HG03521 (cell line): ENCODE measurements around the gene TSC22D3.
"Not testable (repeated sequence)": the region's sequence is repeated elsewhere in the genome, so short reads cannot be mapped to it uniquely, and the experiment has no call there.

Experiments used
- ATAC-seq: cut with Tn5 transposase; IDR thresholded peaks from one replicate; pipeline ENCODE4 v1.9.1; 2021; ENCODE audit warnings: mild to moderate bottlenecking, moderate library complexity; ENCODE audit not compliant: unreplicated experiment

Gene TSC22D3

DNA sequence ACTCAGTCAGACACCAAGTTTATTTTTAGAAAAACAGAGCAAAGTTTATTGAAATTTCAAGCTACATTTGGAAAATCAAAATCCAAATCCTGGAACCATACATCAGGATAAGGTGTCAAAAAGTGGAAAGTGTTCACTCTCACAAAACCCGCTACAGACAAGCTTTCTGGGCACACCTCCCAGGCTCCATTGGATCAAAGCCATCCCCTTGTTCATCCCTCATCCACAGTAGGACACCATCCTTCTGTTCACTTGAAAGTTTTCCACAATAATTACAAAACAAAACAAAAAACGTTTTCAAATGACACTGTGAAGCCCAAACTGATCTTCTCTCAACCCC, 62.4 kb downstream of the TSC22D3 start:
- no peak for ATAC-seq

DNA sequence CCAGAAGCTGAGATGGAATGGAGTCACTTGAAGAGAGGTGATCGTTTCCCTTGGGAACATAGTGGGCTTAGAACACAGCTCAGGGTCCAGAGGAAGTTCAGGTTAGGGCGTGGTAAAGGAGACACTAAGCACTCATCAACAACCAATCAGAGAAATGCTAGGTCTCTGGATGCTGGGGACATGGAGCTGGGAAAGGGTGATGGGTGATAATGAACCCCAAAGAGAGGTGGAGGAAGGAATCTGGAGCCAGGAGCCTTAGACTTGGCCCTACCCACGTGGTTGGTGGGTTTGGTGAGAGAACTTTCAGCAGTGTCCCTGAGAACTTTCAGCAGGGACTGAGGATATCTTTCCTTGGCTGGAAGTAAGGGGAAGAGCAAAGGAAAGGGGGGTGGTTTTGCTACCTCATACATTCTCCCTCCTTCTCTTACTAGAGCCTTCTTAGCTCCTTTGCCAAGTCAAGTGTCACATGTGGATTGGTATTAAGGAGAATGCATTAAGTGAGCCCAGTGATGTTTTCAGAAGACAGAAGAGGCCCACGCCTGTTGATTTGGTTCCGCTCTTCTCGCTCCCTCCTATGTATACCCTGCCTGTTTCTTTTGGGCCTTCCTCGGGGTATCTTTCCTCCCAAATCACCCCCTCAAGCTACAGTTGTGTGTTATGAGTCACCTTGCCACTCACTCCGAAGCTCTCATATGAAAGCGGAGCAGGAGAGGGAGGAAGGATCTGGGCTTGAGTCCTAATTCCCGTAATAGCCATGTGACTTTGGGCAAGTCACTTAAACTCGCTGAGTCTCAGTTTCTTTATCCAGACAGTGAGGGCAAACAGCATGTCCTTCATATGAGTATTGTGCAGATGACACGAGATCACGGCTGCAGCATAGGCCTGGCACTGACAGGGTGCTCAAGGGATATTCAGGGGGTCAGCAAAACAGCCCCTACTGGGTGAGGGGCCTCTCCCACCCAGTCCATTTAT, 63.1 kb downstream of the TSC22D3 start:
- no peak for ATAC-seq

DNA sequence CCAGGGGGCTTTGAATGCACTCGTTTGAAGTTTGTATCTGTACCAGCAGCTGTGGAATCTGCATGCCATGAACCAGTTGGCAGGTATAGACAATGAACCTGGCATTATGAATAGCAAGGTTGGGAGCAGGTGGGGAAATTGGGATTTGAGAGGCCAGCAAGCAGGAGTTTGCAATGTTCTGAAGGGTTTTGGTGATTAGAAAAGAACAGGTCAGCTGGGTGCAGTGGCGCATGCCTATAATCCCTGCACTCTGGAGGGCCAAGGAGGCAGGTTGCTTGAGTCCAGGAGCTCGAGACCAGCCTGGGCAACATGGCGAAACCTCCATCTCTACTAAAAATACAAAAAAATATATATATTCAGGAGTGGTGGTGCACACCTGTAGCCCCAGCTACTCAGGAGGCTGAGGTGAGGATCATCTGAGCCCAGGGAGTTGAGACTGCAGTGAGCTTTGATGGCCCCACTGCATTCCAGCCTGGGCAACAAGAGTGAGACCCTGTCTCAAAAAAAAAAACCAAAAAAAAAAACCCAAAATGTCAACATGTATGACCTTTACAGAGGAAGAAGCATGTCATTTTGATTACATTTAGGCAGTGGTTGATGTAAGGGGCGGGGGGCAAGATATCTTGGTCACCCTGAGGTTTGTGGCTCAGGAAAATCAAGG, 63.9 kb downstream of the TSC22D3 start:
- no peak for ATAC-seq

DNA sequence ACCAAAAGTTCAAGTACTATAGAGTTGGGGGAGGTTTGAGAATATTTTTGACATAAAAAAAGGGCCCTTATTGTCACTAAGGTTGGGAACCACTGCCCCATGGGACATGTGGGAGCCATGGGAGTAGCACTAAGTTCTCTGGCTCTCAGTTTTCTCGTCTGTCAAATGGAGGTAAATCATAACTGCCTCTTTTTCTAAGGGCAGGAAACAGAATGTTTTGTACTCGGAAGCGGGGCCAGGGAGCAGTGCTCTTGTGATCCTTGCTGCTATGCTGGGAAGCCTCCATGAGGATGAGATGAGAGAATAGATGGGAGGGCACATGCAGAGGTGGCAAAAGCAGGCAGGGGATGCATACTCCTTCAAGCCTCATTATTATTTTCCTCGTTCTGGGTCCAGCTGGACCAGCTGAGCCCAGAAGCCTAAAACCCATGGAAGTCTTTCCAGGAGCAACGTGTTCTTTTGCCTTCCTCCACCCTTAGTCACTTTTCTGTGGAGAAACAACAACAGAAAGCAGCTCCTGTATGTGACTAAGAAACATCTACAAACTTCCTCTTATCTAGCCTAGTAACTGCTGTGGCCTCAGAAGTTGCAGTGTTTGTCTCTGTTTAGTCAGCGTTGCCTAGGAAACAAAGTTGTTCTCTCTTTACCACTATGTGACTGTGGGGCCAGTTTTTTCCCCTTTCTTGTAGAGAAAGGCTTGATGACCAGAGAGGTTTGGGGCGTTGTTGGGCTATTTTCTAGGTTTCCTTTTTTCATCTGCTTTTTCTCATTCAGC, 64.8 kb downstream of the TSC22D3 start:
- ATAC-seq = peak; percentile 83

DNA sequence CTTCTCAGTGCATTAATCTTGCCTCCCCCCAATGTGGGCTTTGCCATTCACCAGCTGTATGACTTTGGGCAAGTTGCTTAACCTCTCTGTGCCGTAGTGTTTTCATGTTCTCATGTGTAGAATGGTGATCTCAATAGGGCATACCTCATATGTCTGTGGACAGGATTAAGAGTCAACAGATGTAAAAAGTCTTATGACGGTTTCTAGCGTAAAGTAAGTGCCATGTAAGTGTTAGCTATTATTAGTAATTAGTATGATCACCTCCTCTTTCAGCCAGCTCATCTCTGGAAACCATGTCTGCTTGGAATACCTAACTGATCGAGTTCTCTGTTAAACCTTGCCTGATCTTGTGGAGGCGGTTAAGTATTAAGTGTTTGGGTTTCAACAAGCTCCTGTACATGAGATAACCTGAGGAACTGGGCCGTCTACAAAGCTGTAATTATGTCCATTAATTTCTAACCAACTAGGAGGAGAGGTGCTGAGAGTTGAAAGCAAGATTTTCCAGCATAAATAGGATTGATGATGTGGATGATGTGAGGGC, 66.3 kb downstream of the TSC22D3 start:
- ATAC-seq = peak; percentile 18

DNA sequence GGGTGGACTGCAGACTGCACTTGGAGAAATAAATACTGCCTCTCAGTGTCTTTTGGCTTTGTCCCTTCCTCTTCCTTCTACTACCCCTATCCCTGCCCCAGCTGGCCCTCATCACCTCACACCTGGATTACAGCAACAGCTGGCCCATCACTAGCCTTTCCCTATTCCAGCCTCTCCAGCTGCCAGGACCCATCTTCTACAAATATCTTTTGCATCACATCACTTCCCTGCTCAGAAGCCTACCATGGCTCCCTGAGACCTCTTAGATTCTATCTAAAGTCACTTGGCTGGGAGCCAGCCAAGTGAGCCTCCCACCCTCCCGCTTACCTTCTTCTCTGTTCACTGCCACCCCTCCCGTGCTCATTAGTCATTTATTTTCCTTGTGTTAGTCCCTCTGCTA, 66.8 kb downstream of the TSC22D3 start:
- no peak for ATAC-seq

DNA sequence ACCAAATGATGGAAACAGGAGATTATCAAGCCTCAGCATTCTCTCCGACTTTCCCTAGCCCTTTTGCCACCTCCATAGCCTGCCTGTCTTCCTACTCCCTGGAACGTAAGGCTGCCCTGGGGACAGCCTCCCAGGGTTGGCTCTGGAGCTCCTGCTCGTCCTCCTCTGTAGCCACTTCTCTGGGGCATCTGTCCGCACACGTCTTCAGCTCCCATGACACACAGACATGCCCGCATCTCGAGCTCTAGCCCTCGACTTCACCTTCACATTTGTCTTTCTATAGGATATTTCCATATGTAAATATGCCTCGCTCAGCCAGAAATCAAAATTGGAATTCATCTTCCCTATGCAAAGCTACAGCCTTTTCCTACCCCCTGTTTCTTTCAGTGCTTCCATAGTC, 67.7 kb downstream of the TSC22D3 start:
- ATAC-seq = no peak

DNA sequence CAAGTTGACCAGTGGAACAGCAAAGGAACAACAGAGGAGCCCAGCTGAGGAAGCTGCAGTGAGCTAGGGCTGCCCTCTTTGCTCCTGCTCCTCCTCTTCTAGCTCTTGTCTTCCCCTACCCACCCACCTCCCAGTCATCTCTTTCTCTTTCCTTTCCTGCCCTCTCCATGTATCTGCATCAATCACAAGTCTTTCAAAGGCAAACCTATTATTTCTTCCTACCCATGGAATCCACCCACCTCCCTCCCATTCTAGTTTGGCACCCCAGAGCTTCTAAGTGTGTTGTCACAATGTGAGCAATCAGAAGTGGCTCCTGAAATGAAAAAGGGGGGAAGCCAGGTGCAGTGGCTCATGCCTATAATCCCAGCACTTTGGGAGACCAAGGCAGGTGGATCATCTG, 69.3 kb downstream of the TSC22D3 start:
- no peak for ATAC-seq

DNA sequence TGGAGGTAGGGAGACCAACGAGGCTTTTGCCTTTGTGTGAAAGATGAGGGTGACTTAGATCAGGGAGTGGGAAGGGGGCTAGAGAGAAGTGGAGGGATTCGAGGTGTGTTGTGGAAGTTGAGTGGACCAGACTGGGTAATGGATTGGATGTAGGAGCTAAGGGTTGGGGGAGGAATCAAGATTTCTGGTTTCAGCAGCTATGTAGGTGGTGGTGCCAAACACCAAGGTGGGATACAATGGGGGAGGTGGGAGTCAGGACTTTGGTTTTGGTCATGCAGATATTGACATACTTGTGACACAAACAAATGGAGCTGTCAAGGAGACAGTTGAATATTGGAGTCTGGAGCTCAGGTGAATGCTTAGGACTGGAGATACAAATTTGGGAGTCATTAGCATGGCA, 71.0 kb downstream of the TSC22D3 start:
- no peak for ATAC-seq

DNA sequence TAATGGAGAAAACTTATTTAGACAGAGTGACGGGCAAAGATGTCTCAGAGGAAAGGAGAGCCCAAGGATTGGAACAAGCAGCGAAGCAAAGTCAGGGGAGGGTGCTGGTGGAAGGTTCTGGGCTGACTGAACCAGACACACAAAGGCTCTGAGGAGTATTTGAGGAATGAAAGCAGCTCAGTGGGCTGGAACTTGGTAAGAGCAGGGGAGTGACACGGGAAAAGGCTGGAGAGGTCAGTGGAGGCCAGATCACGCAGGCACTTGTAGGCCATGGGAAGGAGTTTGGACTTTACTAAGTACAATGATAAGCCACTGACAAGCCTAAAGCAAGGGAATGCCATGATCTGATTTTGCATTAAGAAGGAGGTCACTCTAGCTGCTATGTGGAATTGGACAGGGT, 71.4 kb downstream of the TSC22D3 start:
- no peak for ATAC-seq

DNA sequence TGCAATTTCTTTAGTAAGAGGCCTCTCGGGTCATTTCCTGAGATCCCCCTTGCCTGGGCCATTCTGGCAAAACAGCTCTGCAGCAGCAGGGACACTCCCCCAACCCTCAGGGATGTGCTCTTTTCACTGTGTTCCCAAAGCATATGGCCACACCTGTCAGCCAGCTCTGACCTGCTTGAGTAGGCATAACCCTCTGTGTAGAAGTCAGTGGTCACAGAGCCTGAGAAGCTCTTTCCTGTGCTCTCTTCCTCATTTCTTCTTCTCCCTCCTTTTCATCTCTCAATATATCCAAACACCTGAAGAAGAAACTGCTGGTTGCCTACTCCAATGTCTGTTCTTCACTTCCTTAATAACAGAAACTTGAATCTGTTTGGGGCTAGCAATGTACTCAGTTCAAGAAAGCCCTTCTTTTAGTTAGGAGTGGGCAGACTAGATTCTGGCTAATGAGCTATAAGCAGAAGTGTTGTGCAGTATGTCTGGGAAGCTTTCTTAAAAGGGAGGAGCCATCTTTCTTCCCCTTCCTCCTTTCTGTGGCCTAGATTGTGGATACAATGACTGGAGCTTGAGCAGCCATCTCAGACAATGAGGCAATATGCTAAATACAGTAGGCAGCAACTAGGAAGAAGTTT, 74.0 kb downstream of the TSC22D3 start:
- ATAC-seq = peak; percentile 66

DNA sequence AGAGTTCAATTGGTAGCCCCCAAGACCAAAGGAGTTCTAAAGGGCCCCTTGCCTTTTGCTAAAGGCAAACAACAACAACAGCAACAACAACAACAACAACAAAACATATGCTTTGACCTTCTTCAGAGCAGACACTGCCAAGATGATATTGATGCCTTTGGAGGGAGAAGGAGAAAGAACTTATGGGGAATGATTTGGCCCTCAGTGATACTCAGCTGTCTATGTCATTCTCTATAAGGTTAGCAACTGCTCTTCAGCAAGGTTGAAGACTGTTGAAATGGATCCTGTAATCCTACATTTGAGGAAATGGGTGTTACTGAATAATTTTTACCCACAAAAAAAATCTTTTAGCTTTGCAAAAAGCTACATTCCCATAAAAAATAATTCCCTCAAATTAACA, 74.8 kb downstream of the TSC22D3 start:
- ATAC-seq = no peak

DNA sequence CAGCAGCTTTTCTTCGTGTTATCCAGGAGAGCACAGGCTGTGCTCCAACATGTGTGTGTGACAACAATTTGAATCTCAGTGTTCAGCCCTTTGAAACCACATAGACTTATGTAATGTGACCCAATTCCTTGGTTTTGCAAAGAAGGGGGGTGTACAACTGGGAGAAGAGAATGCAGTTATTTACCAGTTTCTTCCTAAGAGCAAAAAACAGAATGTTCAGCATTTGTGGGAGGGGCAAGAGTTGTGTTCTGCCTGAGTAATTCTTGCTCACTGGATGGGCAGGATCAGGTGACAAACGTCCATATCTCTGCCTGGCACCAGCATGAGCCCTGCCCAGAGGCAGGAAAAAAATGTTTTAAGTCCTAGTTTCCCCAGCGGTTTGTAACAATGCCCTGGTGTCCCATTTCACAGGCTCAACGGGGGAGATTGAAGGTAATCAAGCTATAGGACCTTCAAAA, 75.2 kb downstream of the TSC22D3 start:
- no peak for ATAC-seq

DNA sequence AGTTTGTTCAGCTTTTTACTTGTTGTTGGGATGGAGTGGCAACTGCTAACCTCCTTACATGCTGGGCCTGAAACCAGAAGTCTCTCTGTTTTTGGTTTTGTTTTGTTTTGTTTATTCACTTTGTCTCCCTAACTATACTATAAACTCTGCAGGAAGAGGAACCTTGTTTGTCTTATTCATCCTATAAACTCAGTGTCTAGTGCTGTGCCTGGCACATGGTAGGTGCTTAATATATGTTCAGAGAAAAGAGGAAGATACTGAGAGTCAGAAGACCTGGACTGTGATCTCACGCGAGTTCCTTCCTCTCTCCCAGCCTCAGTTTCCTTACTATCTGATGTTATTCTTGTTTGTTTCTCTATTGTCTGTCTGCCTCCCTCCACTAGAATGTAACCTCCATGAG, 76.0 kb downstream of the TSC22D3 start:
- no peak for ATAC-seq

DNA sequence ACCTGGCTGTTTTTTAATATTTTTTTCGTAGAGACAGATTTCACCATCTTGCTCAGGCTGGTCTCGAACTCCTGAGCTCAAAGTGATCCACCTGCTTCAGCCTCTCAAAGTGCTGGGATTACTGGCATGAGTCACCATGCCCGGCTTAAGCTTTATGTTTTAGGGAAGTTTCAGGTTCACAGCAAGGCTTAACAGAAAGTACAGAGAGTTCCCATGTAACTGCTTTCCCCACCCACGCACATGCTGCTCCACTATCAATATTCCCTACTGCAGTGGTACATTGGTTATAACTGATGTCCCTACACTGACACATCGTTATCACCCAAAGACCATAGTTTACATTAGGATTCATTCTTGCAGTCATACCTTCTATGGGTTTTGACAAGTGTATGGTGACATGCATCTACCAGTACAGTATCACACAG, 84.6 kb downstream of the TSC22D3 start:
- no peak for ATAC-seq

DNA sequence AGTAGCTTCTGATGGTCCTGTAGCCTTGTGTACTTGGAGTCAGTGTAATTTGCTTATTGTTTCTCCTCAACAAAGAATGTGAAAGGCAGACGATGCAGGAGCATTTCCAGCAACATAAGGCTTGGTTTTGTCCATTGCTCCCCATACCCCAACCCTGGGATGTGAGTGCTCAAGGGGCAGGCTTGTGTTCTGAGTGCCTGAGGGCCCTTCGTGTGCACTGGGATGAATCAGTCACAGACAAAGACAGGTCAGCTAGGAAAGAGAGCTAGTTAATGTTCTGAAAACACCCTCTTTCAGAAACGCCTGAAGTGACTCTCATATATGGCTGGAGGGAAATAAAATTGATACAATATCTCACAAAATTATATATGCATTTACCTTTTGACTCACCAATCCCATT, 88.1 kb downstream of the TSC22D3 start:
- ATAC-seq = no peak

DNA sequence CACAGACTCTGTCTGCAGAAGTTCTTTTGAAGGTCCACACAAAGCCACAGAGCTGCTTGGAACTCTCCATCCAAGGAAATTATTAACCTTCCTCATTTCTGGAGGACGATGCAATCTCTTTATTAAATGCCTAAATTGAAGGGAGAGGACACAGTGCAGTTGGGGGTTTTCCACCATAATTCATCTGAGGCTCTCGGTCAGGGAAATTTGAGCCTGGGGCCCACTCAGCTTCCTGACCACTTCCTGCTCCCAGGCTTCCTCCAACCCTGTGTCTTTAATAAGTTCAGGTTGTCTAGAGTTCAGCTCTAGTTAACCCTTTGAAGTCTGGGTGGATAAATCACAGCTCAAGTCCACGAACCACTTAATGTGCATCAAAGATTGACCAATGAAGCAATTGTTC, 88.8 kb downstream of the TSC22D3 start:
- no peak for ATAC-seq

DNA sequence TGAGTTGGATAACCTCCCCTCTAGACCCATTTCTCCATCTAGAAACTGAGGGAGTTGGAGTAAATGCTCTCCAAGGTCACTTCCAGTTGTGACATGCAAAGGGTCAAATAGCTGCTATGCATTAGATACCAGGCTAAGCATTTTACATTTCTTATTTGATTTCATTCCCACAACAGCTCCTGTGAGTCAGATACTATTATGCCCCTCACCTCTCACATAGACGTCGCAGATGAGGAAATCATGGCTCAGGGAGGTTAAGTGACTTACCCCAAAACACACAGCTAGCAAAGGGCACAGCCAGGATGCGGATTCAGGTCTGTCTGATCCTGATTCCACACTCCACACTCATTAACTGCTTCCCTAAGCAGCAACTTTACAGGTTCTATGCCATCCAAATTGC, 89.6 kb downstream of the TSC22D3 start:
- no peak for ATAC-seq

DNA sequence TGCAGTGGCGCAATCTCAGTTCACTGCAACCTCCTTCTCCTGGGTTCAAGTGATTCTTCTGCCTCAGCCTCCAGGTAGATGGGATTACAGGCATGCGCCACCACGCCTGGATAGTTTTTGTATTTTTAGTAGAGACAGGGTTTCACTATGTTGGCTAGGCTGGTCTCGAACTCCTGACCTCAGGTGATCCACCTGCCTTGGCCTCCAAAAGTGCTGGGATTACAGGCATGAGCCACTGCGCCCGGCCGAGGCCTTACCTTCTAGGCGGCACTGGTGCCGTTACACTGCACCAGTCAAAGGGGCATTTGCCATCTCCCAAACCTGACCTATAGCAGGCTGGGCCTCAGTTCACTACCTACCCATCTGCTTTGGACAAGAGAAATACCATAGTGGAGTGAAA, 90.0 kb downstream of the TSC22D3 start:
- ATAC-seq = not testable (repeated sequence)

DNA sequence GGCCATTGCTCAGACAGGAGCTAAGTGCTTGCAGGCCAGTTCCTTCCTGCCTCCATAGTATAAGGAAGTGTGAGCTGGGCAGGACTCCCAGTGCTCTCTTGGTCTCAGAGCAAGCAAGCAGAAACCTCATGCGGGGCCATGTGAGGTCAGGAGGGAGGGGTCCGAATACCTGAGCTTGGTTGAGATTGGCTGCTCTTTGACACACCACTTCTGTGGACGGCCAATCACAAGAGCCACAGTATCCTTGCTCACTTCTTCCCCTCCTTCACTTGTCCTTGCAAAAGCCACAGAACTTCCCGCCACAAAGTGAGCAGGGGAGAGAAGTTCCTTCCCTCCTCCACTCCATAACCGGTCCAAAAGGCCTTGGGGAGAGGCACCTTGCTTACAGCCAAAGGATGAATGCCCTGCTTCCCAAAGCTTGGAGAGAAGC, 90.6 kb downstream of the TSC22D3 start:
- peak; percentile 91 for ATAC-seq

DNA sequence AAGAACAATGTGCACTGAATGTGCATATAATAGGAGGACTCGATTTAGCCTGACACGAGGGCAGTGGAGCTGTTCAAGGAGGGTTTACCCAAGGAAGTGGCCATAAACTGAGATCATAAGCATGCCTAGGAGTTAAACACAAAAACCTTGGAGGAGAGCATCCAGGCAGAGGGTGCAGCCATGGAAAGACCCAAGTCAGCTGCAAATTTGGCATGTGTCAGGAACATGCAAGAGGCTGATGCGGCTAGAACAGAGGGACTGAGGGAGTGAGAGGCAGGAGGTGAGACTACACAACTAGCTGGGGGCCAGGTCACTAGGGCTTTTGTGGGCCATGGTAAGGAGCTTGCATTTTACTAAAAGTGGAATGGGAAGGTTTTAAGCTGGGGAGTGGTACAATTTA, 91.7 kb downstream of the TSC22D3 start:
- ATAC-seq = no peak
